Peyer's patch (tissue), 4 donors: ENCODE results near the gene STK32B.

Source experiments
- POLR2A ChIP-seq, 2 donors: fragments of 450-650 bp; IDR thresholded peaks; one replicate each; pipeline ENCODE4 v1.5.1; 2017; ENCODE audit warnings: antibody characterized with exemption in 2 of 2, mild to moderate bottlenecking in 2 of 2, moderate library complexity in 2 of 2
- TF ChIP-seq, protein P1 (sequence below), 6 experiments: fragments of 450-650 bp in 4 of 6; fragments of 200-600 bp in 2 of 6; sonication (generic) in 1 of 6; IDR thresholded peaks; one replicate each; pipeline ENCODE4 v1.5.1; 2017 to 2019; ENCODE audit warnings: antibody characterized with exemption in 6 of 6, mild to moderate bottlenecking in 3 of 6, moderate library complexity in 1 of 6

- TF ChIP-seq, protein P1, sequence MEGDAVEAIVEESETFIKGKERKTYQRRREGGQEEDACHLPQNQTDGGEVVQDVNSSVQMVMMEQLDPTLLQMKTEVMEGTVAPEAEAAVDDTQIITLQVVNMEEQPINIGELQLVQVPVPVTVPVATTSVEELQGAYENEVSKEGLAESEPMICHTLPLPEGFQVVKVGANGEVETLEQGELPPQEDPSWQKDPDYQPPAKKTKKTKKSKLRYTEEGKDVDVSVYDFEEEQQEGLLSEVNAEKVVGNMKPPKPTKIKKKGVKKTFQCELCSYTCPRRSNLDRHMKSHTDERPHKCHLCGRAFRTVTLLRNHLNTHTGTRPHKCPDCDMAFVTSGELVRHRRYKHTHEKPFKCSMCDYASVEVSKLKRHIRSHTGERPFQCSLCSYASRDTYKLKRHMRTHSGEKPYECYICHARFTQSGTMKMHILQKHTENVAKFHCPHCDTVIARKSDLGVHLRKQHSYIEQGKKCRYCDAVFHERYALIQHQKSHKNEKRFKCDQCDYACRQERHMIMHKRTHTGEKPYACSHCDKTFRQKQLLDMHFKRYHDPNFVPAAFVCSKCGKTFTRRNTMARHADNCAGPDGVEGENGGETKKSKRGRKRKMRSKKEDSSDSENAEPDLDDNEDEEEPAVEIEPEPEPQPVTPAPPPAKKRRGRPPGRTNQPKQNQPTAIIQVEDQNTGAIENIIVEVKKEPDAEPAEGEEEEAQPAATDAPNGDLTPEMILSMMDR (IDR thresholded peaks at IDR 0.05), result no peak
- no peak for TF ChIP-seq POLR2A (IDR thresholded peaks at IDR 0.05)
These were observed 9.6 kb upstream of the STK32B start for GRCh38 chr4:5041699-5042098.
